ENCODE measurements around the gene LHX3. TPM values are rescaled to one million over a fixed set of nuclear protein-coding genes. Genes with fewer than 3 reads are reported as not detected.
A peak's percentile ranks its signal among the peaks of the same experiment; 100 is the strongest.

LHX3 gene
- total RNA-seq, 1 experiment from 2014 or later = not detected

DNA sequence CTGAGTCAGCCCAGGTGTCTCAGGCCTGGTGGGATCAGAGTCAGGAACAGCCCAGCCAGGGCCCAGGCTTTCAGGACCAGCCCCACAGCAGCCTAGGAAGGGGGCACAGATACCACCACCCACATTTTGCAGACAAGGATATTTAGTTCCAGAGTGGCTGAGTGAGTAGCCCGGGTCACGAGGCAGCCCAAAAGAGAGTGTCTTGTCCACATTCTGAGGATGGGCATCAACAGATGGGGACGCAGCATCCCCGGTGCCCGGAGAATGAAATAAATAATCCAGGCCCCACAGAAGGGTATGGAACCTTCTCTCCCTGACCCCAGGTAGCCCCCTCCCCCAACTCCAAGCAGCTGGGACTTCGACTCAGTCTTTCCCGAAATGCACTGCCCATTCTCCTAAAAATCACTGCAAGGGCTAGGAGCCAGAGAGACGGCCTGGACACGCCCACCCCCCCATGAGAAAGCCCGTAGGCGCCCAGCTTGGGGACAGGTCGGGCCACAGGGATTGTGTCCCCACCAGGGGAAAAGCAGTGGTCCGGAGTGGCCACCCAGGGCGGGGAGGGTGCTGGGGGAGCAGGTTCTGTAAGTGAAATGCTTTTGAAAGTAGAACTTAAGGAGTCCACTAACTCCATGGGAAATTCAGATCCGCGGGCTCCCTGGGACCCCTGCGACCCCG, 6.9 kb downstream of the LHX3 start:
- peaks cover 95% of the 10 kb centered on the region for H3K27me3 Mint-ChIP-seq (ENCODE audit: low read depth)
- H2BK12ac ChIP-seq (ENCODE audit: insufficient read length, low read depth, low read length) = no peak overlapping the region
- no peak overlapping the region for H4K8ac ChIP-seq (replicated peaks; ENCODE audit: insufficient read length, low read depth, low read length)
- no peak overlapping the region for H3K18ac ChIP-seq (ENCODE audit: insufficient read length, low read depth, low read length)
- H3K4me3 Mint-ChIP-seq = peak overlapping the region in 1 of 2 experiments; percentile 54; a peak in 2 of 5 replicates
- H3K79me2 ChIP-seq (ENCODE audit: insufficient read depth, low read length) = no peaks in the 10 kb centered on the region
- peak overlapping the region; percentile 13 for H3K4me2 ChIP-seq (ENCODE audit: insufficient read depth, insufficient read length, low read length)
- no peaks in the 10 kb centered on the region for H4K20me1 ChIP-seq (ENCODE audit: control insufficient read depth, insufficient read depth, insufficient read length)
- no peak overlapping the region for H3K27ac Mint-ChIP-seq
- no peaks in the 10 kb centered on the region for H3K4me1 ChIP-seq (ENCODE audit: insufficient read depth, low read length)
- H2BK15ac ChIP-seq (ENCODE audit: low read depth, low read length) = no peak overlapping the region
- no peak overlapping the region for H4K5ac ChIP-seq (ENCODE audit: insufficient read length, low read depth, low read length)
- H3K14ac ChIP-seq (ENCODE audit: insufficient read depth, low read length) = no peak overlapping the region
- no peaks in the 10 kb centered on the region for H3K36me3 Mint-ChIP-seq (ENCODE audit: insufficient read depth in 1 of 3, low read depth in 3 of 3)
- H3K27ac ChIP-seq (ENCODE audit: insufficient read length, low read depth, low read length) = no peak overlapping the region
- no peak overlapping the region for H2BK120ac ChIP-seq (ENCODE audit: low read depth, low read length, poor library complexity, severe bottlenecking)
- H3T11ph ChIP-seq (ENCODE audit: low read length) = no peak overlapping the region
- no peaks in the 10 kb centered on the region for H3K9me3 Mint-ChIP-seq
- H2BK20ac ChIP-seq (ENCODE audit: low read depth, low read length, poor library complexity, severe bottlenecking) = no peak overlapping the region
- H3K56ac ChIP-seq (ENCODE audit: insufficient read length, low read depth, low read length) = no peak overlapping the region
- H4K91ac ChIP-seq (ENCODE audit: insufficient read length, low read depth, low read length) = no peak overlapping the region
- TF ChIP-seq, protein P1, sequence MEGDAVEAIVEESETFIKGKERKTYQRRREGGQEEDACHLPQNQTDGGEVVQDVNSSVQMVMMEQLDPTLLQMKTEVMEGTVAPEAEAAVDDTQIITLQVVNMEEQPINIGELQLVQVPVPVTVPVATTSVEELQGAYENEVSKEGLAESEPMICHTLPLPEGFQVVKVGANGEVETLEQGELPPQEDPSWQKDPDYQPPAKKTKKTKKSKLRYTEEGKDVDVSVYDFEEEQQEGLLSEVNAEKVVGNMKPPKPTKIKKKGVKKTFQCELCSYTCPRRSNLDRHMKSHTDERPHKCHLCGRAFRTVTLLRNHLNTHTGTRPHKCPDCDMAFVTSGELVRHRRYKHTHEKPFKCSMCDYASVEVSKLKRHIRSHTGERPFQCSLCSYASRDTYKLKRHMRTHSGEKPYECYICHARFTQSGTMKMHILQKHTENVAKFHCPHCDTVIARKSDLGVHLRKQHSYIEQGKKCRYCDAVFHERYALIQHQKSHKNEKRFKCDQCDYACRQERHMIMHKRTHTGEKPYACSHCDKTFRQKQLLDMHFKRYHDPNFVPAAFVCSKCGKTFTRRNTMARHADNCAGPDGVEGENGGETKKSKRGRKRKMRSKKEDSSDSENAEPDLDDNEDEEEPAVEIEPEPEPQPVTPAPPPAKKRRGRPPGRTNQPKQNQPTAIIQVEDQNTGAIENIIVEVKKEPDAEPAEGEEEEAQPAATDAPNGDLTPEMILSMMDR (conservative IDR thresholded peaks at IDR 0.05) = no peak
- no peaks in the 10 kb centered on the region for H3K9me3 ChIP-seq (ENCODE audit: control insufficient read depth, low read depth, low read length)
- H2AFZ ChIP-seq (ENCODE audit: low read length) = no peak overlapping the region
- H3K23me2 ChIP-seq (ENCODE audit: insufficient read length, low read depth, low read length, poor library complexity, severe bottlenecking) = peaks cover 5% of the 10 kb centered on the region
- H2AK5ac ChIP-seq (ENCODE audit: insufficient read length, low read length) = no peak overlapping the region
- H3K4ac ChIP-seq (ENCODE audit: low read depth, low read length) = no peak overlapping the region
- no CpG with 5 or more reads among the region's 18 CpGs for WGBS (ENCODE audit: extremely low coverage, insufficient read length, low lambda C conversion rate)
- H3K4me1 Mint-ChIP-seq = peaks cover 11 to 29% of the 10 kb centered on the region in 2 experiments
- DNase-seq = no peak
- no peak overlapping the region for H3K23ac ChIP-seq (ENCODE audit: insufficient read length, low read depth, low read length)
- peaks cover 87% of the 10 kb centered on the region for H3K27me3 ChIP-seq (ENCODE audit: insufficient read depth, low read length)
- H3K9ac ChIP-seq (ENCODE audit: extremely low read depth, insufficient read length, low read length) = no peak overlapping the region
- H3K79me1 ChIP-seq (ENCODE audit: insufficient read depth, low read depth, low read length, poor library complexity, severe bottlenecking) = no peaks in the 10 kb centered on the region
- no peak overlapping the region for H2BK5ac ChIP-seq (ENCODE audit: insufficient read length, low read length)

Measured in H9 (cell line).